Measurements from ENCODE around the gene CPSF4L.

GRCh38 chr17:73285603-73285908, 23.9 kb upstream of the CPSF4L start:
- TF ChIP-seq CTCF (IDR thresholded peaks at IDR 0.05) (no peak), POLR2AphosphoS5 (IDR thresholded peaks at IDR 0.05) (no peak)
